Natural killer cell (primary cell): ENCODE data around the gene BTBD2. TPM values are rescaled to one million over a fixed set of nuclear protein-coding genes. Genes with fewer than 3 reads are reported as not detected.

Experiments used
- ATAC-seq, 3 donors: fragments of 150-1000 bp in 2 of 3; fragments of 200-7000 bp in 1 of 3; cut with Tn5 transposase; 1 replicate in 1 of 3; 2 replicates in 2 of 3; pipeline ENCODE4 v1.10.0; 2021; ENCODE audit warnings: mild to moderate bottlenecking in 2 of 3, moderate library complexity in 2 of 3
- DNase-seq, 2 donors: peaks; one replicate each; pipeline versions ENCODE4 v3.0.0 to v3.0.0-alpha.2; 2013 to 2021; ENCODE audit warnings: mixed read lengths in 1 of 2
- H3K27ac ChIP-seq: one replicate; pipeline ENCODE4 v1.5.1; 2013; ENCODE audit warnings: mild to moderate bottlenecking, low read length
- H3K27me3 ChIP-seq: one replicate; pipeline ENCODE4 v1.6.1; 2013; ENCODE audit warnings: low read length; ENCODE audit not compliant: control insufficient read depth, insufficient read depth
- H3K36me3 ChIP-seq: one replicate; pipeline ENCODE4 v1.6.1; 2013; ENCODE audit warnings: low read length; ENCODE audit not compliant: control insufficient read depth, insufficient read depth
- H3K4me1 ChIP-seq: one replicate; pipeline ENCODE4 v1.6.1; 2013; ENCODE audit warnings: low read length; ENCODE audit not compliant: control insufficient read depth, insufficient read depth
- H3K4me3 ChIP-seq: one replicate; pipeline ENCODE4 v1.5.1; 2013; ENCODE audit warnings: low read length
- H3K9me3 ChIP-seq: one replicate; pipeline ENCODE4 v1.6.1; 2013; ENCODE audit warnings: low read length; ENCODE audit not compliant: control insufficient read depth, insufficient read depth
- H3K27ac Mint-ChIP-seq, 2 donors: one replicate each; pipeline ENCODE4 v1.8.0; 2022; ENCODE audit warnings: mild to moderate bottlenecking in 2 of 2, mixed read lengths in 2 of 2, moderate library complexity in 1 of 2
- H3K27me3 Mint-ChIP-seq, 2 donors: one replicate each; pipeline ENCODE4 v1.8.0; 2022; ENCODE audit warnings: low read depth in 2 of 2, mixed read lengths in 2 of 2
- H3K36me3 Mint-ChIP-seq: one replicate; pipeline ENCODE4 v1.8.0; 2022; ENCODE audit warnings: mixed read lengths
- H3K4me1 Mint-ChIP-seq, 2 donors: one replicate each; pipeline ENCODE4 v1.8.0; 2022; ENCODE audit warnings: mixed read lengths in 2 of 2
- H3K4me3 Mint-ChIP-seq: one replicate; pipeline ENCODE4 v1.8.0; 2022; ENCODE audit warnings: mild to moderate bottlenecking, moderate library complexity, mixed read lengths
- H3K9me3 Mint-ChIP-seq, 2 donors: one replicate each; pipeline ENCODE4 v1.8.0; 2022; ENCODE audit warnings: mixed read lengths in 2 of 2
- WGBS: methylation state at CpG from one replicate; pipeline ENCODE4 v1.1.7; 2013; ENCODE audit warnings: missing lambda C conversion rate; ENCODE audit not compliant: insufficient coverage; 5-methylcytosine and 5-hydroxymethylcytosine counted together
- intact Hi-C: fragments of 100-400 bp; cut with micrococcal nuclease; formaldehyde crosslinking; loops from one replicate; pipeline ENCODE4 v1.14.2; 2022
- total RNA-seq, 4 donors: library from RNA; stranded (reverse); fragments of 120-200 nt in 1 of 4; gene quantifications; one replicate each; pipeline versions ENCODE4 v1.2.3 to v1.2.4, GENCODE V29; 2013 to 2022
- TF ChIP-seq, protein P1 (sequence below): fragments of 200-600 bp; IDR thresholded peaks from one replicate; pipeline ENCODE4 v1.8.0; 2022; ENCODE audit warnings: antibody characterized with exemption

The BTBD2 gene
- total RNA-seq, 3 donors from 2014 or later (not counting 1 experiment from before 2014, with no cell fraction given), result 47.6 to 57.0 (median 53.4) TPM

DNA sequence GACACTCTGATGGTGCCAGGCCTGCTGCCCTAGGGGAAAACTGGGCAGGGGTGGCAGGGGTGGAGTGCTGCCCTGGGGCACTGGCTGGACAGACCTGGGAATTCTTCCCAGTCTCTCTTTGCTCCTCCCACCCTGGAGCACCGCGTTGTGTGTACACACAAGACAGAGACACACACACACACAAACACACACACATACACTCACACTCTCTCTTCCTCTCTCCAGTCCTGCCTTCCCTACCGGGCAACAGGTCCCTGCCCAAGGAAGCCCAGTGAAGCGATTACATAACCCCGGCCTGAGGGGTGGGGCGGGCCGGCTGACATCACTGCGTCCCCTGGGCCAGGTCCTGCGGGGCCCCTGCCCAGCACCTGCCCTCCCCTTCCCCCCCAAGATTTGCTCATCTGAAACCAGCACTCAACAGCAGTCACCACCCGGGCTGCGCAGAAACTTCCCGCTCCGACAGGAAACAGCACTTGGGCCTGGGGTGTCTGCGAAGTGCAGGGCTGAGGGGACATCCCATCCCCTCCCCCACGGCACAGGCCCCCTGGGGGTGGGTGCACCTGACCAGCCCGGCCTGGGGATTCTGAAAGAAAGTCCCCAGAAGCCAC lies 34.3 kb upstream of the BTBD2 start:
- peak overlapping the region; percentile 77 for H3K27ac ChIP-seq
- intact Hi-C loops, result loop anchor here (2.0 to 5.0 kb wide), 2 partner anchors 33 to 35 kb away; partner anchors contain the start of gene BTBD2
- ATAC-seq, result peak; percentile 25 to 42 (median 28)
- peaks cover 32% of the 10 kb centered on the region for H3K36me3 ChIP-seq
- Mint-ChIP-seq H3K27me3 (no peaks in the 10 kb centered on the region), H3K27ac (peak overlapping the region; percentile 71 to 89), H3K4me3 (peak overlapping the region; percentile 81), H3K36me3 (no peaks in the 10 kb centered on the region), H3K4me1 (peaks cover 10 to 40% of the 10 kb centered on the region in 2 donors), H3K9me3 (no peaks in the 10 kb centered on the region)
- under 1% methylated on average over 16 of the region's 16 CpGs for WGBS
- H3K9me3 ChIP-seq, result no peaks in the 10 kb centered on the region
- no peaks in the 10 kb centered on the region for H3K27me3 ChIP-seq
- DNase-seq, result peak; percentile 64 to 78
- TF ChIP-seq, protein P1, sequence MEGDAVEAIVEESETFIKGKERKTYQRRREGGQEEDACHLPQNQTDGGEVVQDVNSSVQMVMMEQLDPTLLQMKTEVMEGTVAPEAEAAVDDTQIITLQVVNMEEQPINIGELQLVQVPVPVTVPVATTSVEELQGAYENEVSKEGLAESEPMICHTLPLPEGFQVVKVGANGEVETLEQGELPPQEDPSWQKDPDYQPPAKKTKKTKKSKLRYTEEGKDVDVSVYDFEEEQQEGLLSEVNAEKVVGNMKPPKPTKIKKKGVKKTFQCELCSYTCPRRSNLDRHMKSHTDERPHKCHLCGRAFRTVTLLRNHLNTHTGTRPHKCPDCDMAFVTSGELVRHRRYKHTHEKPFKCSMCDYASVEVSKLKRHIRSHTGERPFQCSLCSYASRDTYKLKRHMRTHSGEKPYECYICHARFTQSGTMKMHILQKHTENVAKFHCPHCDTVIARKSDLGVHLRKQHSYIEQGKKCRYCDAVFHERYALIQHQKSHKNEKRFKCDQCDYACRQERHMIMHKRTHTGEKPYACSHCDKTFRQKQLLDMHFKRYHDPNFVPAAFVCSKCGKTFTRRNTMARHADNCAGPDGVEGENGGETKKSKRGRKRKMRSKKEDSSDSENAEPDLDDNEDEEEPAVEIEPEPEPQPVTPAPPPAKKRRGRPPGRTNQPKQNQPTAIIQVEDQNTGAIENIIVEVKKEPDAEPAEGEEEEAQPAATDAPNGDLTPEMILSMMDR, result no peak
- H3K4me3 ChIP-seq, result peak overlapping the region; percentile 91
- peaks cover 79% of the 10 kb centered on the region for H3K4me1 ChIP-seq

DNA sequence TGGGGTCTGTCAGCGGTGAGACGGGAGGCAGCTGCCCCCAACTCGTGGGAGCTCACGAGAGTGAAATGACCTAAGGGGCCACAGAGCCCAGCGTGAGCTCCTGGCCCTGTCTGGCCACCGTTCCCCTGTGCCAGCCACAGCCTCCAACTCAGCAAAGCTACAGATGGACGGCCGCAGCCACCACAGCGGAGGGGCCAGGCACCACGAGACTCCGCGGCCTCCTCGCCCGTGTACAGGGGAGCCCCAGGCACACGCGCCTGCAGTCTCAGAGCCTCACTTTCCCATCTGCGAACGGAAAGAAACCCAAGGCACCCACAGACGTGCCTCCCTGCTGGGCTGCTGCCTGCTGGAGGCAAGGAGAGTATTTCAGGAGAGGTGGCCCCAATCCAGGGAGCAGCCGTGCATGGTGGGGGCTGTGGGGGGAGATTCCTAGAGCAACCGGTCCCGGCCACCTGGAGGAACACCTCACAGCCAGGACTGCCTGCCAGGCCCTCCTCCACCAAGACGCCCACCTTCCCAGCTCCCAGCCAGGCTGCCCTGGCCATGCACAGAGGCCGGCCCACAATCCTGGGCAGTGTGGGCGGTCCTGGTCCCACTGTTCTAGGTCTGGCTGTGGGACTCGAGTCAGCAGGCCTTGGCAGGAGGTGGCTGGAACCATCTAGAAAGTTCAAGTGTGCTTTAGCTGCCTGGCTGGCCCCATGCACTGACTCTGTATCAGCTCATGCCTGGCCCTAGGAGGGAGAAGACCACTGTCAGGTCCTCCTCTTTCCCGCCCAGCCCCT lies 33.6 kb upstream of the BTBD2 start:
- DNase-seq (no peak), ATAC-seq (no peak)
- H3K36me3 ChIP-seq, result peaks cover 36% of the 10 kb centered on the region
- Mint-ChIP-seq H3K9me3 (no peaks in the 10 kb centered on the region), H3K36me3 (no peaks in the 10 kb centered on the region), H3K27me3 (no peaks in the 10 kb centered on the region), H3K4me3 (peak overlapping the region; percentile 81), H3K4me1 (peaks cover 10 to 44% of the 10 kb centered on the region in 2 donors), H3K27ac (peak overlapping the region; percentile 71 to 89)
- WGBS, result 67% methylated on average over 26 of the region's 27 CpGs
- H3K27ac ChIP-seq, result peak overlapping the region; percentile 77
- intact Hi-C loops, result no loop called here
- no peaks in the 10 kb centered on the region for H3K9me3 ChIP-seq
- H3K4me1 ChIP-seq, result peaks cover 82% of the 10 kb centered on the region
- H3K27me3 ChIP-seq, result no peaks in the 10 kb centered on the region
- TF ChIP-seq, protein P1, result no peak
- H3K4me3 ChIP-seq, result peak overlapping the region; percentile 91

DNA sequence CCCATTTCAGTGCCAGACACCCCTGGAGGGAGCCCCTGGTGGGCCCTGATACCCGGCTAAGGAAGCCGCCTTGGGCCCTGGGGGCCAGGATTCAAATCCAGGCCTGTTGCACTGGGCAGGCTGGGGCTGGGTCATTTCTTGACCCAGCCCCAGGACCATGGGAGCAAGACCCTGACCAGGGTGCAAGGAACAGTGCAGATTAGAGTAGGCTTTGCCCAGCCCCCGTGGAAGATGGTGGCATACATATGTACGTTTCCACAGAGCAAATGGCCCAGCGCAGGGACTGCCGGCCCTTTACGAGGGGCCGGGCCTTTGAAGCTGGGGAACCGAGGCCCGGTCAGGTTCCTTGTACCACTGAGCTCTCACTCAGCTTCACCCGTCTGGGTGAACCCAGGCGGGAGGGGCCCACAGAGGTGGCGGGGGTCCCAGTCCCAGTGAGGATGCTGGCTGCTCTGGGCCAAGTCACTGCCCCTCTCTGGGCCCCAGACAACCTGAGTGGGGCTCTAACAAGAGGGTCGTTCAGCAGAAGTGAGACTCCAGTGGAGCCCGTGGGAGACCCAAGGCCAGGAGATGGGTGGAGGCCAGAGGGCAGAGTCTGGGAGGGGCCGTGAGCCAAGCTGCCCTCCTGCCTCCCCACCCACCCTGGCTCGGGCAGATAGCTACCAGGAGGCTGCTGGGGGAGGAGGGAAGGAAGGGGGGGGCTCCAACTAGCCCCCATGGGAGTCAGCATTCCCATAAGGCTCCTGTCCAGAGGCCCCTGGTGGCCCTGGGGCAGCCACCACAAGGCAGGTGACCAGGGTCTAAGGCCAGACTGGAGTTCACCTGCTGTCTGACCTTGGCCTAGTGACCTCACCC lies 32.8 kb upstream of the BTBD2 start:
- Histone ChIP-seq H3K27ac (peak overlapping the region; percentile 77), H3K4me3 (no peak overlapping the region), H3K9me3 (no peaks in the 10 kb centered on the region), H3K27me3 (no peaks in the 10 kb centered on the region), H3K36me3 (peaks cover 38% of the 10 kb centered on the region), H3K4me1 (peaks cover 87% of the 10 kb centered on the region)
- Mint-ChIP-seq H3K36me3 (no peaks in the 10 kb centered on the region), H3K27ac (peak overlapping the region; percentile 71 to 89), H3K9me3 (no peaks in the 10 kb centered on the region), H3K4me3 (peak overlapping the region; percentile 73), H3K27me3 (no peaks in the 10 kb centered on the region), H3K4me1 (peaks cover 10 to 51% of the 10 kb centered on the region in 2 donors)
- WGBS, result 87% methylated on average over 15 of the region's 17 CpGs
- no peak for ATAC-seq
- TF ChIP-seq, protein P1, result no peak
- no peak for DNase-seq
- intact Hi-C loops, result no loop called here
